ENCODE data around the gene SLX4. TPM values are rescaled to one million over a fixed set of nuclear protein-coding genes. Genes with fewer than 3 reads are reported as not detected.

SLX4 gene
- total and polyA plus RNA-seq, 2 donors (not counting 1 experiment from before 2014, with no cell fraction given) = 5.4 to 13.3 TPM

DNA sequence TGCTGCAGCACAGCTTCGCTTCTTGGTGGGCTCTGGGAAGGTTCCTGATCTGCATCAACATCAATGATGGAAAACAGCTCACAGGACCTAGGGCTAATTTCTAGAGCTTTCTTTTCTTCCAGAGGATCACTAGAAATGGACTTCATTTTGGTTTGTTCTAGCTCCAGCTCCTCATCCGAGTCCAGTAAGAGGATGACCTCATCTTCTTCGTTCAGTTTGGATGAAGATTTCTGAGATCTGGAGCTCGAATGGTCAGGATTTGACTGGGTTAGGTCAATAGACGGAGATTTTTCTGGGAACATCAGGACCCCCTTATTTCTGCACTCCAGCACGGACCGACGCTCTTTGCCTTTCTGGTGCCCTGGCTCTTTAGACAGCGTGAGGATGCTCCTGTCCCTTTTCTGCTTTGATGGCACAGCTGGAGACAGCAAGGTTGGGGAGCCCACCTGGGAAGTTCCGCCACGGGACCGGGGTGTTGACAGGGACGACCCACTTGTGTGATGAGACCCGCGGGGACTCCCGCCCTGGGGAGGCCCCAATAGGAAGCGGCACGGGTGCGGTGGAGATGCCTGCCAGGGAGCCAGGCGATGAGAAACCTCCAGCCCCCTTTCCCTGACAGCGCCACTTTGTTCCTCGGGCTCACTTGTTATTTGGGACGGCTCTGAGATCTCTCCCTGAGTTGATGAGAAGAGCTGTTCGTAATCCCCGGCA is 21.3 kb downstream of the SLX4 start:
- Histone ChIP-seq H3K4me2 (replicated peaks; ENCODE audit: low read depth, low read length, poor library complexity, severe bottlenecking) (no peak overlapping the region), H3K27ac (ENCODE audit: low read length in 2 of 2) (no peak overlapping the region), H3K9me3 (ENCODE audit: control extremely low read depth in 1 of 3, control insufficient read depth in 2 of 3, insufficient read depth in 1 of 3, low read length in 2 of 3) (peaks cover 0 to 2% (median 0%) of the 10 kb centered on the region in 3 donors), H3K27me3 (replicated peaks in 1 of 4; ENCODE audit: control extremely low read depth in 1 of 4, control insufficient read depth in 3 of 4, insufficient read depth in 4 of 4, low read length in 3 of 4) (no peaks in the 10 kb centered on the region), H3K4me1 (ENCODE audit: control insufficient read depth in 2 of 2, insufficient read depth in 2 of 2, low read length in 2 of 2) (peaks cover 0 to 18% of the 10 kb centered on the region in 2 donors), H2AFZ (ENCODE audit: insufficient read depth, low read depth, low read length, poor library complexity, severe bottlenecking) (no peak overlapping the region), H3K79me2 (ENCODE audit: control insufficient read depth, insufficient read depth, low read length) (no peaks in the 10 kb centered on the region), H3K4me3 (ENCODE audit: control extremely low read depth in 1 of 5, extremely low read depth in 1 of 5, insufficient read depth in 1 of 5, low read depth in 2 of 5, low read length in 4 of 5) (no peak overlapping the region), H4K20me1 (ENCODE audit: control insufficient read depth, insufficient read depth, low read length, poor library complexity, severe bottlenecking) (no peaks in the 10 kb centered on the region), H3K36me3 (replicated peaks in 1 of 2; ENCODE audit: control extremely low read depth in 1 of 2, control insufficient read depth in 1 of 2, extremely low read depth in 1 of 2, insufficient read depth in 2 of 2, low read length in 1 of 2) (peaks cover 0 to 16% of the 10 kb centered on the region in 2 experiments), H3K9ac (ENCODE audit: low read length) (no peak overlapping the region)
- ChIA-PET CTCF (interaction anchor here (1.1 kb wide), 1 partner anchor 63 kb away, joined by 3 read pairs; no protein-coding TSS in a partner anchor), POLR2A (no interaction called here)
- Mint-ChIP-seq H3K4me3 (no peak overlapping the region), H3K9me3 (ENCODE audit: insufficient read depth) (no peaks in the 10 kb centered on the region), H3K4me1 (peaks cover 23% of the 10 kb centered on the region), H3K27me3 (no peaks in the 10 kb centered on the region), H3K27ac (no peak overlapping the region)
- TF ChIP-seq, protein P1, sequence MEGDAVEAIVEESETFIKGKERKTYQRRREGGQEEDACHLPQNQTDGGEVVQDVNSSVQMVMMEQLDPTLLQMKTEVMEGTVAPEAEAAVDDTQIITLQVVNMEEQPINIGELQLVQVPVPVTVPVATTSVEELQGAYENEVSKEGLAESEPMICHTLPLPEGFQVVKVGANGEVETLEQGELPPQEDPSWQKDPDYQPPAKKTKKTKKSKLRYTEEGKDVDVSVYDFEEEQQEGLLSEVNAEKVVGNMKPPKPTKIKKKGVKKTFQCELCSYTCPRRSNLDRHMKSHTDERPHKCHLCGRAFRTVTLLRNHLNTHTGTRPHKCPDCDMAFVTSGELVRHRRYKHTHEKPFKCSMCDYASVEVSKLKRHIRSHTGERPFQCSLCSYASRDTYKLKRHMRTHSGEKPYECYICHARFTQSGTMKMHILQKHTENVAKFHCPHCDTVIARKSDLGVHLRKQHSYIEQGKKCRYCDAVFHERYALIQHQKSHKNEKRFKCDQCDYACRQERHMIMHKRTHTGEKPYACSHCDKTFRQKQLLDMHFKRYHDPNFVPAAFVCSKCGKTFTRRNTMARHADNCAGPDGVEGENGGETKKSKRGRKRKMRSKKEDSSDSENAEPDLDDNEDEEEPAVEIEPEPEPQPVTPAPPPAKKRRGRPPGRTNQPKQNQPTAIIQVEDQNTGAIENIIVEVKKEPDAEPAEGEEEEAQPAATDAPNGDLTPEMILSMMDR (IDR thresholded peaks at IDR 0.05) = no peak
- TF ChIP-seq EZH2 (IDR thresholded peaks at IDR 0.05; ENCODE audit: borderline replicate concordance, insufficient read depth, low read depth, low read length, poor library complexity, severe bottlenecking) = no peak
- no peak for DNase-seq
- intact Hi-C loops (cut with micrococcal nuclease) = no loop called here
- ATAC-seq (ENCODE audit: low read depth) = no peak
- 97% methylated on average over 24 of the region's 25 CpGs for WGBS (ENCODE audit: insufficient coverage)

DNA sequence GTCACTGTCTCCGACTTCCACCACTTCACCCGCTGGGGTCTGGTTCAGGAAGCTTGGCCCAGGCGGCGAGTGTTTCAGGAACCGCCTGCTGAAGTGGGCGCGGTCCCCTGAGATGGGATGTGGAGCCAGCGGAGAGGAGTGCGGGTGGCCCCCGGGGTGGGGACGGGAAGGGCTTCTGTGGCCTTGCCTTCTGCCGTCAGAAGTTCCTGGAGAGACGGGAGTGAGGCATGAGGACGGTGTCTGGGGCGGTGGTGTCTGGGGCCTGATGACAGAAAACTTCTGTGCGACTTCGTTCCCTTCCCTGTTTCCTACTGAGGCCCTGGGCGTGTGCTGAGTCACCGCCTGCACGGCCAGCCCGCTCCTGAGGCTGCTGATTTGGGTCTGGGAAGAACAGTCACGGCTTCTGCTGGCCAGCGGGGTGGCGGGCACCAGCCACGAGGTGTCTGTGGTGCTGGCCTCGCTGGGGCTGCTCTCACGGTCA is 21.9 kb downstream of the SLX4 start:
- Mint-ChIP-seq H3K4me3 (no peak overlapping the region), H3K9me3 (ENCODE audit: insufficient read depth) (no peaks in the 10 kb centered on the region), H3K27ac (no peak overlapping the region), H3K4me1 (peaks cover 23% of the 10 kb centered on the region), H3K27me3 (no peaks in the 10 kb centered on the region)
- no peaks in the 10 kb centered on the region for H3K27me3 ChIP-seq (replicated peaks in 1 of 4; ENCODE audit: control extremely low read depth in 1 of 4, control insufficient read depth in 3 of 4, insufficient read depth in 4 of 4, low read length in 3 of 4)
- no peaks in the 10 kb centered on the region for H3K79me2 ChIP-seq (ENCODE audit: control insufficient read depth, insufficient read depth, low read length)
- H3K4me1 ChIP-seq (ENCODE audit: control insufficient read depth in 2 of 2, insufficient read depth in 2 of 2, low read length in 2 of 2) = peaks cover 0 to 18% of the 10 kb centered on the region in 2 donors
- no peak for ATAC-seq (ENCODE audit: low read depth)
- peaks cover 0 to 2% (median 0%) of the 10 kb centered on the region in 3 donors for H3K9me3 ChIP-seq (ENCODE audit: control extremely low read depth in 1 of 3, control insufficient read depth in 2 of 3, insufficient read depth in 1 of 3, low read length in 2 of 3)
- H3K27ac ChIP-seq (ENCODE audit: low read length in 2 of 2) = no peak overlapping the region
- no peak for DNase-seq
- H3K36me3 ChIP-seq (replicated peaks in 1 of 2; ENCODE audit: control extremely low read depth in 1 of 2, control insufficient read depth in 1 of 2, extremely low read depth in 1 of 2, insufficient read depth in 2 of 2, low read length in 1 of 2) = peaks cover 0 to 12% of the 10 kb centered on the region in 2 experiments
- TF ChIP-seq EZH2 (IDR thresholded peaks at IDR 0.05; ENCODE audit: borderline replicate concordance, insufficient read depth, low read depth, low read length, poor library complexity, severe bottlenecking) = no peak
- TF ChIP-seq, protein P1 (IDR thresholded peaks at IDR 0.05) = no peak
- no peak overlapping the region for H2AFZ ChIP-seq (ENCODE audit: insufficient read depth, low read depth, low read length, poor library complexity, severe bottlenecking)
- ChIA-PET POLR2A (no interaction called here), CTCF (interaction anchor here (1.1 kb wide), 1 partner anchor 62 kb away, joined by 3 read pairs; no protein-coding TSS in a partner anchor)
- intact Hi-C loops (cut with micrococcal nuclease) = no loop called here
- no peak overlapping the region for H3K4me3 ChIP-seq (ENCODE audit: control extremely low read depth in 1 of 5, extremely low read depth in 1 of 5, insufficient read depth in 1 of 5, low read depth in 2 of 5, low read length in 4 of 5)
- H4K20me1 ChIP-seq (ENCODE audit: control insufficient read depth, insufficient read depth, low read length, poor library complexity, severe bottlenecking) = no peaks in the 10 kb centered on the region
- 62% methylated on average over 26 of the region's 27 CpGs for WGBS (ENCODE audit: insufficient coverage)
- no peak overlapping the region for H3K4me2 ChIP-seq (replicated peaks; ENCODE audit: low read depth, low read length, poor library complexity, severe bottlenecking)
- H3K9ac ChIP-seq (ENCODE audit: low read length) = no peak overlapping the region
